ENCODE measurements around the gene NCKIPSD. TPM values are rescaled to one million over a fixed set of nuclear protein-coding genes. Genes with fewer than 3 reads are reported as not detected.

NCKIPSD gene
- total and polyA plus RNA-seq, 7 donors = 7.7 to 29.3 (median 17.7) TPM

- Histone ChIP-seq H3K9me3 (no peaks in the 10 kb centered on the region), H3K27ac (no peak overlapping the region), H3K4me3 (no peak overlapping the region), H3K4me1 (no peaks in the 10 kb centered on the region), H3K27me3 (no peaks in the 10 kb centered on the region), H3K36me3 (no peaks in the 10 kb centered on the region)
- intact Hi-C loops (cut with DNase I) = no loop called here
- no peak for TF ChIP-seq POLR2AphosphoS5 (IDR thresholded peaks at IDR 0.05)
- 93 to 94% methylated on average over 22 of the region's 22 CpGs for WGBS, 2 donors
- DNase-seq = no peak
Measured at GRCh38 chr3:48644898-48645760, 40.6 kb downstream of the NCKIPSD start.

GRCh38 chr3:48642605-48643004 is 43.1 kb downstream of the NCKIPSD start:
- DNase-seq = no peak
- no peak for TF ChIP-seq POLR2A (IDR thresholded peaks at IDR 0.05)
- TF ChIP-seq CTCF (IDR thresholded peaks at IDR 0.05) = no peak
- no peak for TF ChIP-seq POLR2AphosphoS5 (IDR thresholded peaks at IDR 0.05)
- TF ChIP-seq EP300 (IDR thresholded peaks at IDR 0.05) = no peak
- Histone ChIP-seq H3K9me3 (no peaks in the 10 kb centered on the region), H3K36me3 (no peaks in the 10 kb centered on the region), H3K27ac (no peak overlapping the region), H3K27me3 (no peaks in the 10 kb centered on the region), H3K4me1 (no peaks in the 10 kb centered on the region), H3K4me3 (no peak overlapping the region)
- WGBS, 2 donors = 92% methylated on average over 12 of the region's 12 CpGs
- intact Hi-C loops (cut with DNase I) = no loop called here

- Histone ChIP-seq H3K4me1 (peaks cover 0 to 2% (median 2%) of the 10 kb centered on the region in 4 donors), H3K36me3 (no peaks in the 10 kb centered on the region), H3K27me3 (no peaks in the 10 kb centered on the region), H3K9me3 (no peaks in the 10 kb centered on the region), H3K27ac (no peak overlapping the region), H3K4me3 (no peak overlapping the region)
- intact Hi-C loops (cut with DNase I) = no loop called here
- no peak for TF ChIP-seq EP300 (IDR thresholded peaks at IDR 0.05)
- no peak for TF ChIP-seq POLR2A (IDR thresholded peaks at IDR 0.05)
- TF ChIP-seq POLR2AphosphoS5 (IDR thresholded peaks at IDR 0.05) = no peak
- TF ChIP-seq CTCF (IDR thresholded peaks at IDR 0.05) = no peak
- WGBS, 2 donors = 92 to 95% methylated on average over 3 of the region's 3 CpGs
- DNase-seq = no peak
Measured at GRCh38 chr3:48641396-48641795, 44.3 kb downstream of the NCKIPSD start.

GRCh38 chr3:48639944-48640606 is 45.6 kb downstream of the NCKIPSD start:
- Histone ChIP-seq H3K4me1 (peaks cover 0 to 12% (median 10%) of the 10 kb centered on the region in 4 donors), H3K27me3 (no peaks in the 10 kb centered on the region), H3K9me3 (no peaks in the 10 kb centered on the region), H3K4me3 (no peak overlapping the region), H3K36me3 (no peaks in the 10 kb centered on the region), H3K27ac (no peak overlapping the region)
- TF ChIP-seq CTCF (IDR thresholded peaks at IDR 0.05) (no peak), POLR2A (IDR thresholded peaks at IDR 0.05) (no peak), POLR2AphosphoS5 (IDR thresholded peaks at IDR 0.05) (no peak), EP300 (IDR thresholded peaks at IDR 0.05) (no peak)
- 89 to 90% methylated on average over 38 of the region's 38 CpGs for WGBS, 2 donors
- DNase-seq = no peak
- intact Hi-C loops (cut with DNase I) = loop anchor here (2.0 kb wide), 1 partner anchor 13 kb away; no protein-coding TSS in a partner anchor

GRCh38 chr3:48637305-48637704 is 48.4 kb downstream of the NCKIPSD start:
- intact Hi-C loops (cut with DNase I) = no loop called here
- Histone ChIP-seq H3K27ac (no peak overlapping the region), H3K4me3 (no peak overlapping the region), H3K36me3 (peaks cover 0 to 8% (median 3%) of the 10 kb centered on the region in 4 donors), H3K9me3 (no peaks in the 10 kb centered on the region), H3K27me3 (no peaks in the 10 kb centered on the region), H3K4me1 (peaks cover 0 to 26% (median 21%) of the 10 kb centered on the region in 4 donors)
- no peak for TF ChIP-seq POLR2A (IDR thresholded peaks at IDR 0.05)
- DNase-seq = no peak
- WGBS, 2 donors = 66 to 76% methylated on average over 6 of the region's 6 CpGs

Measured in sigmoid colon (tissue), 7 donors.